ENCODE results near the gene GAK.
A peak's percentile ranks its signal among the peaks of the same experiment; 100 is the strongest.

Gene GAK

DNA sequence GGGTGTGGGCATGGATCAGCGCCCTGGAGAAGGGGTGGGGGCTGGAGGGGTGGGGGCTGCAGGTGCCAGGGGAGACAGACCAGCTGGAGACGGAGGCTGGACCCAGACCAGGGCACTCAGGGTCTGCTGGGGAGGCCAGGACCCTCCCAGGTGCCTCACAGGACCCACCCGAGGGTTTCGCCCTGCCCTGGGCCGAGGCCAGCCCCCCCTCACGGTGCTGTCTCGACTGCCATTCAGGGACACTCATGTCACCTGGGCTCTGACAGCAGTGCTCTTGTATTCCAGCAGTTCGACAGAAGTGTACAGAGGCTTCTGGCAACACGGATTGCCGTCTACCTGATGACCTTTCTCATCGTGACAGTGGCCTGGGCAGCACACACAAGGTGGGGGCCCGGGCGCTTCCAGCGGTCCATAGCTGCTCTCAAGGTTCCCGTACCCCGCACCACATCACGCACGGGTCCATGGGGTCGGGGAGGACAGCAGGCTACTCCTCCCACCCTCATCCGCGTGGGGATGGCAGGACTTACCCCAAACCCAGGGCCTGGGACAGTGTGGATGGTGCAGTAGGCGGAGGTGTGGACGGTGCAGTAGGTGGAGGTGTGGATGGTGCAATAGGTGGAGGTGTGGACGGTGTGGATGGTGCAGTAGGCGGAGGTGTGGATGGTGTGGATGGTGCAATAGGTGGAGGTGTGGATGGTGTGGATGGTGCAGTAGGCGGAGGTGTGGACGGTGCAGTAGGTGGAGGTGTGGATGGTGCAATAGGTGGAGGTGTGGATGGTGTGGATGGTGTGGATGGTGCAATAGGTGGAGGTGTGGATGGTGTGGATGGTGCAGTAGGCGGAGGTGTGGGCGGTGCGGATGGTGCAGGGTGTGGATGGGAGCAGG, 18.3 kb upstream of the GAK start:
- DNase-seq (ENCODE audit: low spot score) = peak; percentile 63
- Histone ChIP-seq H3K4me3 (no peak overlapping the region), H3K27ac (no peak overlapping the region)
- TF ChIP-seq, protein P1, sequence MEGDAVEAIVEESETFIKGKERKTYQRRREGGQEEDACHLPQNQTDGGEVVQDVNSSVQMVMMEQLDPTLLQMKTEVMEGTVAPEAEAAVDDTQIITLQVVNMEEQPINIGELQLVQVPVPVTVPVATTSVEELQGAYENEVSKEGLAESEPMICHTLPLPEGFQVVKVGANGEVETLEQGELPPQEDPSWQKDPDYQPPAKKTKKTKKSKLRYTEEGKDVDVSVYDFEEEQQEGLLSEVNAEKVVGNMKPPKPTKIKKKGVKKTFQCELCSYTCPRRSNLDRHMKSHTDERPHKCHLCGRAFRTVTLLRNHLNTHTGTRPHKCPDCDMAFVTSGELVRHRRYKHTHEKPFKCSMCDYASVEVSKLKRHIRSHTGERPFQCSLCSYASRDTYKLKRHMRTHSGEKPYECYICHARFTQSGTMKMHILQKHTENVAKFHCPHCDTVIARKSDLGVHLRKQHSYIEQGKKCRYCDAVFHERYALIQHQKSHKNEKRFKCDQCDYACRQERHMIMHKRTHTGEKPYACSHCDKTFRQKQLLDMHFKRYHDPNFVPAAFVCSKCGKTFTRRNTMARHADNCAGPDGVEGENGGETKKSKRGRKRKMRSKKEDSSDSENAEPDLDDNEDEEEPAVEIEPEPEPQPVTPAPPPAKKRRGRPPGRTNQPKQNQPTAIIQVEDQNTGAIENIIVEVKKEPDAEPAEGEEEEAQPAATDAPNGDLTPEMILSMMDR (IDR thresholded peaks at IDR 0.05) = no peak

DNA sequence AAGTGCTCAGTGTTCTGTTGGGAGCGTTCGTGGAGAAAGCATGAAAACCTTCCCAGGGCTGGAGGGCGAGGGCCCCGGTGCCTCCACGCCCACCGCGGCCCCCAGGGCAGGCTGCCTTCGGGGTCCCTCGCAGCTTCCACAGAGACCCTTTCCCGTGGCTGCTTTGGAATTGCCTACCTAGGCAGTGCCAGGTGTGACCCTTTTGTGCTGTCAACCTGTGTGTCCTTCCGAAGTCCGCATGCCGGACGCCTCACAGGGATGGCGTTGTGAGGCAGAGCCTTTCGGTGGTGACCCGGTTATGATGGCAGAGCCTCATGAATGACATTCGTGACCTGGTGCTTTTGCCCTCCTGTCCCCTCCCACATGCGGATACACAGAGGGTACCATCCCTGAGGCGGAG, 17.5 kb upstream of the GAK start:
- DNase-seq (ENCODE audit: low spot score) = no peak
- TF ChIP-seq, protein P1 (IDR thresholded peaks at IDR 0.05) = no peak
- H3K4me3 ChIP-seq = no peak overlapping the region
- H3K27ac ChIP-seq = no peak overlapping the region

DNA sequence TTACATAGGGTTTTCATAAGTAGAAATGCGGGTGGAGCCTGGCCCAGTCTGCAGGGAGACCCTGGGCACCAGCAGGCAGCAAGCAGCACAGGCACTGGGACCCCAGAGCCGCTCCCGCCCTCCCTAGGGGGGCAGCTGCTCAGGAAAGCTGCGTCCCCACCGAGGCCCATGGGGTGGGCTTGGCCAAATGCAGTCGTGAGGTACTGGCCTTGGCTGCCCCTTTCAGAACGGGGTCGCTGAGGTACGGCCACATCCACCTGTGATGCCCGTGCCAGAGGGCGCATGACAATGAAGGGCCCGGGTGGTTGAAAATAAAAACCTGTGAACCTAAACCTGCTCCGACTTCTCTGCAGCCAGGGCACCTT, 16.8 kb upstream of the GAK start:
- TF ChIP-seq, protein P1 (IDR thresholded peaks at IDR 0.05) = no peak
- Histone ChIP-seq H3K4me3 (no peak overlapping the region), H3K27ac (no peak overlapping the region)
- no peak for DNase-seq (ENCODE audit: low spot score)

DNA sequence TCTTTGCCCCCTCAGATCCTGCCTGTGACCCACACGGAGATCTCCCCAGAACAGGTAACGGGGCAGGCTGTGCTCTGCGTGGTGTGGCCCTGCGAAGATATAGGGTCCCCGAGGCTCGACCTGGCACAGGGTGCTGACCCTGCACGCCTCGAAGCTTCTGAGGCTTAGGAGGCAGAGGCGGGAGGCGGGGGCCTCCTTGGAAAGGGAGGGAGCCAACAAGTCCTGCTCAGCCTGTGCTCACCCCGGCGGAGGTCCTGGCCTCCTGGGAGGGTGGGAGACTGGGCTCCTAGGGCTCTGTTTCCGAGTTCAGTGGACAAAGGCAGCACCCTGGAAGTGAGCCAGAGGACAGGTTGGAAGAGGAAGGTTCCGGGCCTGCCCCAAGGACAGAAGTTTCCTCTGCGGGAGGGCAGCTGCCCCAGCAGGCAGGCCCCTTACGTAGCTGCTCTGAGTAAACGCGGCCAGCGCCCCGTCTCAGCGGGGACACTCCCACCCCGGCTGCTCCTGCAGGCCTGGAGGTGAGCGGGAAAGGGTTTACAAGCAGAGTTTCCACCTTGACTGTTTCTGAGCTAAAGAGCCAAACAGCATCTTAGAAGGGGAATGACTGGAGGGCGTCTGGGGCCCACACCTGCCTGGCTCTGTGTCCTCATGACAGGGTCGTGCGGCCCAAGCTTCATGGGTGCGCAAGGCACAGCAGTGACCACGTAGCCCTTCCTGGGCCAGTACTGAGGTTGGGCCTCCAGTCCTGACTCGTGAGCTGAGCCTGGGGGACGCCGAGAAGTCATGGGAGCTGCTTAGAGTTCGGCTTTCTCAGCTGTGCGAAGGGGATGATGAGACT, 16.2 kb upstream of the GAK start:
- no peak for DNase-seq (ENCODE audit: low spot score)
- TF ChIP-seq, protein P1 (IDR thresholded peaks at IDR 0.05) = no peak

DNA sequence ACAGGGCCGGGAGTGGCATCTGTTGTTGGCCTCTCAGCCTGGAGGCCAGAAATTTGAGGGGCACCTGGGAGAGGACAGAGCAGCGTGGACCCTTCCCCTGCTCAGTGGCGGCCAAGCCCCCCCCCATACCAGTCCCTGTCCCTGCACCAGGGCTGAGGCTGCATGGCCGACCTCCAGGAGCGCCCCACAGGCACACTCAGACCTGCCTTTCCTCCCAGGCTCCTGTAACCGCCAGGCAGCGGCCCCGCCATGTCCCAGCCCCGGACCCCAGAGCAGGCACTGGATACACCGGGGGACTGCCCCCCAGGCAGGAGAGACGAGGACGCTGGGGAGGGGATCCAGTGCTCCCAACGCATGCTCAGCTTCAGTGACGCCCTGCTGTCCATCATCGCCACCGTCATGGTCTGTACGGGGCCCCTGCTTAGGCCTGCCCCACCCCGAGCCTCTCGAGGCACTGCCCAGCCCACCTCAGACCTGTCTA, 15.4 kb upstream of the GAK start:
- Histone ChIP-seq H3K27ac (no peak overlapping the region), H3K4me3 (no peak overlapping the region)
- DNase-seq (ENCODE audit: low spot score) = no peak
- TF ChIP-seq, protein P1 (IDR thresholded peaks at IDR 0.05) = no peak

More for the DNA sequence above, 16.2 kb upstream of the GAK start:
- no peak overlapping the region for H3K27ac ChIP-seq
- no peak overlapping the region for H3K4me3 ChIP-seq

DNA sequence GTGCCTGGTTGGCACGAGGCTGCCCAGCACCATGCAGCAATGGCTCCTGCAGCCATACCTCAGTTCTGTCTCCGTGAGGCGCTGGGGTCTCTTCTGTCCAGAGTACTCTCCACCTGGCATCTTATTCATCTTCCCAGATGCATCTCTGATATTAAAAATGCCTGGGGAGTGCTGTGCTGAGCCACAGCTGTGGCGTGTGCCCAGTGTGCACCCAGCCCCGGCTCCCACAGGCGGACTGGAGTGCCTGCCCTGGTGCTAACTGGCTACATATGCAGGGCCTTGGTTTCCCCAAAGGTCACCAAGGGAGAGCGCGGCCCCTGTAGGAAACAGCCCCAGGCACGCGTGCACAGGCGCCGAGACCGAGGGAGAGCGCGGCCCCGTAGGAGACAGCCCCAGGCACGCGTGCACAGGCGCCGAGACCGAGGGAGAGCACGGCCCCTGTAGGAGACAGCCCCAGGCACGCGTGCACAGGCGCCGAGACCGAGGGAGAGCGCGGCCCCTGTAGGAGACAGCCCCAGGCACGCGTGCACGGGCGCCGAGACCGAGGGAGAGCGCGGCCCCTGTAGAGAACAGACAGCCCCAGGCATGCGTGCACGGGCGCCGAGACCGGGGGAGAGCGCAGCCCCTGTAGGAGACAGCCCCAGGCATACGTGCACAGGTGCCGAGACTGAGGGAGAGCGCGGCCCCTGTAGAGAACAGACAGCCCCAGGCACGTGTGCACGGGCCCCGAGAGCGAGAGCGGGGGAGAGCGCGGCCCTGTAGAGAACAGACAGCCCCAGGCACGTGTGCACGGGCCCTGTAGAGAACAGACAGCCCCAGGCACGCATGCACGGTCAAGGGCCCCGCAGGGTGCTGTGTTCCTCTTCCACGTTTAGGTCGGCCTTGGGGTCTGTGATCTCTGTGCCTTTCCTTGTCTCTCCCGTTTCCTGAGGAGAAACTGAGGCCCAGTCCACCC, 14.7 kb upstream of the GAK start:
- TF ChIP-seq, protein P1 (IDR thresholded peaks at IDR 0.05) = no peak
- H3K4me3 ChIP-seq = no peak overlapping the region
- H3K27ac ChIP-seq = no peak overlapping the region
- DNase-seq (ENCODE audit: low spot score) = no peak
